Measurements from ENCODE around the gene S100A1.

DNA sequence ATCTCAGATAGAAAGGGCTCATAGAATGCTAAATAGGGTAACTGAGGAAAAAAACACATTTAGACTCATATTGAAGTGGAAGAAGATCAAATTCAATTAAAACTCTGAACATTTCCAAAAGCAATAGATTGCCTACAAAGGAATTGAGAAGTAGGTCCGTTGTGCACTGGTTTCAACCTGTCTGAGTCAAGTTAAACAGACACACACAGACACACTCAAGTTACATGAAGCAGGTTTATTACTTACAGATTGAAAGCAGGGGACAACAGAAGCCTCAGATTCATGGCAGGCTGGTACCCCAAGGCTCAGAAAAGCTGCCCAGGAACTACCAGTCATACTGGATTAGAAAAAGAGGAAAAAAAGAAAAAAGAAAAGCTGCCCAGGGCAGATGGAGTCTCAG is 41.9 kb upstream of the S100A1 start:
- TF ChIP-seq POLR2AphosphoS5 (IDR thresholded peaks at IDR 0.05; ENCODE audit: low read depth, low read length) (no peak), POLR2A (IDR thresholded peaks at IDR 0.05; ENCODE audit: low read depth, low read length) (no peak), TAF1 (IDR thresholded peaks at IDR 0.05; ENCODE audit: borderline replicate concordance, low read depth, low read length) (no peak)
